Renal cortex interstitium (tissue), 15 donors: ENCODE results near the gene DDX59. TPM values are rescaled to one million over a fixed set of nuclear protein-coding genes. Genes with fewer than 3 reads are reported as not detected.
A peak's percentile ranks its signal among the peaks of the same experiment; 100 is the strongest.

Experiments
- DNase-seq, 11 donors: peaks; one replicate each; pipeline ENCODE4 v3.0.0-alpha.2; 2013; ENCODE audit warnings: low read depth in 9 of 11, low spot score in 4 of 11; ENCODE audit errors: extremely low read depth in 1 of 11
- long read RNA-seq, 16 experiments: transcript quantifications; one replicate each; lab custom pipeline, GENCODE V29; 2026
- polyA plus RNA-seq, 3 donors: library from polyadenylated mRNA; unstranded; fragments of 120-200 nt; gene quantifications; one replicate each; pipeline ENCODE4 v1.2.1, GENCODE V29; 2013; ENCODE audit not compliant: insufficient read length in 3 of 3

DDX59 gene
- polyA plus RNA-seq, result 10 to 100 TPM; 23.8 to 32.0 (median 28.0) TPM
- long read RNA-seq, donor 1, partial matches to known transcripts, result 0 of 2 reads
- long read RNA-seq, donor 1, other reads (novel, unspliced or antisense), result 0 of 2 reads
- long read RNA-seq, donor 2, partial matches to known transcripts, result 0 of 2 reads
- long read RNA-seq, donor 2, other reads (novel, unspliced or antisense), result 0 of 2 reads
- long read RNA-seq, donor 3, partial matches to known transcripts, result 0 of 1 reads
- long read RNA-seq, donor 3, other reads (novel, unspliced or antisense), result 0 of 1 reads
- long read RNA-seq, donor 4, partial matches to known transcripts, result 5 of 5 reads
- long read RNA-seq, donor 4, other reads (novel, unspliced or antisense), result 0 of 5 reads
- long read RNA-seq, donor 5, result 0 reads
- long read RNA-seq, donor 6, partial matches to known transcripts, result 6 of 7 reads
- long read RNA-seq, donor 6, other reads (novel, unspliced or antisense), result 0 of 7 reads
- long read RNA-seq, donor 7, partial matches to known transcripts, result 0 of 2 reads
- long read RNA-seq, donor 7, other reads (novel, unspliced or antisense), result 0 of 2 reads
- long read RNA-seq, donor 8, partial matches to known transcripts, result 0 of 2 reads
- long read RNA-seq, donor 8, other reads (novel, unspliced or antisense), result 0 of 2 reads
- long read RNA-seq, donor 9, partial matches to known transcripts, result 0 of 4 reads
- long read RNA-seq, donor 9, other reads (novel, unspliced or antisense), result 0 of 4 reads
- long read RNA-seq, donor 10, partial matches to known transcripts, result 0 of 3 reads
- long read RNA-seq, donor 10, other reads (novel, unspliced or antisense), result 0 of 3 reads
- long read RNA-seq, donor 11, partial matches to known transcripts, result 0 of 3 reads
- long read RNA-seq, donor 11, other reads (novel, unspliced or antisense), result 0 of 3 reads
- long read RNA-seq, donor 12, result 0 reads
- long read RNA-seq, donor 13, partial matches to known transcripts, result 0 of 3 reads
- long read RNA-seq, donor 13, other reads (novel, unspliced or antisense), result 0 of 3 reads
- long read RNA-seq, donor 14, partial matches to known transcripts, result 0 of 1 reads
- long read RNA-seq, donor 14, other reads (novel, unspliced or antisense), result 0 of 1 reads
- long read RNA-seq, donor 15, partial matches to known transcripts, result 0 of 1 reads
- long read RNA-seq, donor 15, other reads (novel, unspliced or antisense), result 0 of 1 reads
- long read RNA-seq, donor 16, partial matches to known transcripts, result 0 of 3 reads
- long read RNA-seq, donor 16, other reads (novel, unspliced or antisense), result 0 of 3 reads

- DNase-seq, result peak; percentile 86 to 96 (median 93)
Measured at GRCh38 chr1:200669314-200670241, at the start of gene DDX59. DDX59 (minus strand) TSS chr1:200669907; CDS start chr1:200666740, 3,167 bp downstream.

GRCh38 chr1:200714504-200715187, 44.9 kb upstream of the DDX59 start:
- no peak for DNase-seq

- DNase-seq, result no peak
Measured at GRCh38 chr1:200710166-200710565, 40.5 kb upstream of the DDX59 start.

- DNase-seq, result no peak
Measured at GRCh38 chr1:200708769-200709168, 39.1 kb upstream of the DDX59 start.

GRCh38 chr1:200708161-200708560, 38.5 kb upstream of the DDX59 start:
- no peak for DNase-seq

- no peak for DNase-seq
Measured at GRCh38 chr1:200707116-200707515, 37.4 kb upstream of the DDX59 start.

GRCh38 chr1:200706111-200706814, 36.6 kb upstream of the DDX59 start:
- DNase-seq, result no peak

- DNase-seq, result no peak
Measured at GRCh38 chr1:200704986-200705500, 35.3 kb upstream of the DDX59 start.

GRCh38 chr1:200699871-200700270, 30.2 kb upstream of the DDX59 start:
- no peak for DNase-seq

- DNase-seq, result no peak
Measured at GRCh38 chr1:200694738-200695137, 25.0 kb upstream of the DDX59 start.

- no peak for DNase-seq
Measured at GRCh38 chr1:200693327-200693726, 23.6 kb upstream of the DDX59 start.

GRCh38 chr1:200692316-200692715, 22.6 kb upstream of the DDX59 start:
- no peak for DNase-seq

- no peak for DNase-seq
Measured at GRCh38 chr1:200686620-200687019, 16.9 kb upstream of the DDX59 start.

- no peak for DNase-seq
Measured at GRCh38 chr1:200684015-200684414, 14.3 kb upstream of the DDX59 start.

GRCh38 chr1:200683298-200683697, 13.6 kb upstream of the DDX59 start:
- DNase-seq, result no peak

GRCh38 chr1:200681231-200681630, 11.5 kb upstream of the DDX59 start:
- DNase-seq, result no peak

GRCh38 chr1:200676829-200677228, 7.1 kb upstream of the DDX59 start:
- no peak for DNase-seq
